IPS-18a (cell line): ENCODE measurements around the gene AGBL4.

Experiments
- H3K27ac ChIP-seq: one replicate; pipeline ENCODE4 v1.5.1; 2013; ENCODE audit warnings: low read length
- H3K27me3 ChIP-seq: one replicate; pipeline ENCODE4 v1.6.1; 2013; ENCODE audit warnings: mild to moderate bottlenecking, low read length; ENCODE audit not compliant: control insufficient read depth, insufficient read depth
- H3K36me3 ChIP-seq: one replicate; pipeline ENCODE4 v1.6.1; 2013; ENCODE audit warnings: low read depth, low read length; ENCODE audit not compliant: control insufficient read depth
- H3K4me1 ChIP-seq: one replicate; pipeline ENCODE4 v1.6.1; 2013; ENCODE audit warnings: low read depth, low read length; ENCODE audit not compliant: control insufficient read depth
- H3K4me3 ChIP-seq: one replicate; pipeline ENCODE4 v1.5.1; 2013; ENCODE audit warnings: low read length
- H3K9ac ChIP-seq: one replicate; pipeline ENCODE4 v1.6.1; 2013; ENCODE audit warnings: mild to moderate bottlenecking, low read length, moderate library complexity
- H3K9me3 ChIP-seq: one replicate; pipeline ENCODE4 v1.6.1; 2013; ENCODE audit warnings: low read depth, low read length; ENCODE audit not compliant: control insufficient read depth

AGBL4 gene

GRCh38 chr1:49086327-49086726, 937.4 kb downstream of the AGBL4 start:
- no peak overlapping the region for H3K27ac ChIP-seq
- H3K9ac ChIP-seq, result no peak overlapping the region
- H3K9me3 ChIP-seq, result peaks cover 69% of the 10 kb centered on the region
- no peaks in the 10 kb centered on the region for H3K27me3 ChIP-seq
- H3K4me1 ChIP-seq, result no peaks in the 10 kb centered on the region
- no peaks in the 10 kb centered on the region for H3K36me3 ChIP-seq
- no peak overlapping the region for H3K4me3 ChIP-seq

- Histone ChIP-seq H3K36me3 (no peaks in the 10 kb centered on the region), H3K27ac (no peak overlapping the region), H3K9me3 (peaks cover 73% of the 10 kb centered on the region), H3K27me3 (no peaks in the 10 kb centered on the region), H3K9ac (no peak overlapping the region), H3K4me3 (no peak overlapping the region), H3K4me1 (no peaks in the 10 kb centered on the region)
Observed at GRCh38 chr1:49085079-49085478, 938.7 kb downstream of the AGBL4 start.

GRCh38 chr1:49060766-49061165, 963.0 kb downstream of the AGBL4 start:
- Histone ChIP-seq H3K4me3 (no peak overlapping the region), H3K27me3 (no peaks in the 10 kb centered on the region), H3K9ac (no peak overlapping the region), H3K36me3 (no peaks in the 10 kb centered on the region), H3K27ac (no peak overlapping the region), H3K9me3 (peaks cover 81% of the 10 kb centered on the region), H3K4me1 (no peaks in the 10 kb centered on the region)

DNA sequence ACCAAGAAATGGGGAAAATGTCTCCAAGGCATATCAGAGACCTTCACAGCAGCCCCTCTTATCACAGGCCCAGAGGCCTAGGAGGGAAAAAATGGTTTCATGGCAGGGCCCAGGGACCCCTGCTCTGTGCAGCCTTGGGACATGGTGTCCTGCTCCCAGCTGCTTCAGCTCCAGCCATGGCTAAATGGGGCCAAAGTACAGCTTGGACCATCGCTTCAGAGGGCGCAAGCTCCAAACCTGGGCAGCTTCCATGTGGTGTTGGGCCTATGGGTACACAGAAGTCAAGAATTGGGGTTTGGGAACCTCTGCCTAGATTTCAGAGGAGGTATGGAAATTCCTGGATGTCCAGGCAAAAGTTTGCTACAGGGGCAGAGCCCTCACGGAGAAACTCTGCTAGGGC, 964.7 kb downstream of the AGBL4 start:
- Histone ChIP-seq H3K27me3 (no peaks in the 10 kb centered on the region), H3K9ac (no peak overlapping the region), H3K9me3 (peaks cover 75% of the 10 kb centered on the region), H3K36me3 (no peaks in the 10 kb centered on the region), H3K27ac (no peak overlapping the region), H3K4me3 (no peak overlapping the region), H3K4me1 (no peaks in the 10 kb centered on the region)

- no peak overlapping the region for H3K27ac ChIP-seq
- H3K4me3 ChIP-seq, result no peak overlapping the region
- H3K36me3 ChIP-seq, result no peaks in the 10 kb centered on the region
- peaks cover 58% of the 10 kb centered on the region for H3K9me3 ChIP-seq
- H3K27me3 ChIP-seq, result no peaks in the 10 kb centered on the region
- no peaks in the 10 kb centered on the region for H3K4me1 ChIP-seq
- no peak overlapping the region for H3K9ac ChIP-seq
Observed at GRCh38 chr1:49052102-49052501, 971.7 kb downstream of the AGBL4 start.

DNA sequence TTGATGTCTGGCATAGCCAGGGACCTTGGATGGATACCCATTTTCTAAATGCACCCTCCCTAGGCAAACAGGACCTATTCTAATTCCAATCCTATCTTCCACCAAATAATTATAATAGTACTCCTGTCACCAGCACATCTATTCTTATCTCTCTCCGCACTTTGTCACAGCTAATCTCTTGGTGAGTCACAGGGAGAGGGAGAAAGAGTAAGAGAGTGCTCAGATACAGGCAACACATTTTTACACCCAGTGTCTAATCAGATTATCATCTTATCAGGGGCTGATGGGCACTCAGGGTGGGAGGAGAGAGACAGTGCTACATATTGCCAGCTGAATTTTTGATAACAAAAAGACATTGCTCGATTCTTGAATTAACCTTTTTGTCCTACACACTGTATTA, 972.1 kb downstream of the AGBL4 start:
- H3K27ac ChIP-seq, result no peak overlapping the region
- H3K27me3 ChIP-seq, result no peaks in the 10 kb centered on the region
- H3K9ac ChIP-seq, result no peak overlapping the region
- H3K36me3 ChIP-seq, result no peaks in the 10 kb centered on the region
- H3K4me3 ChIP-seq, result no peak overlapping the region
- H3K4me1 ChIP-seq, result no peaks in the 10 kb centered on the region
- H3K9me3 ChIP-seq, result peaks cover 56% of the 10 kb centered on the region

- H3K4me1 ChIP-seq, result no peaks in the 10 kb centered on the region
- H3K4me3 ChIP-seq, result no peak overlapping the region
- H3K36me3 ChIP-seq, result no peaks in the 10 kb centered on the region
- H3K27me3 ChIP-seq, result no peaks in the 10 kb centered on the region
- no peak overlapping the region for H3K27ac ChIP-seq
- H3K9me3 ChIP-seq, result peaks cover 56% of the 10 kb centered on the region
- H3K9ac ChIP-seq, result no peak overlapping the region
Observed at GRCh38 chr1:49050041-49050440, 973.7 kb downstream of the AGBL4 start.

GRCh38 chr1:49048188-49048587, 975.6 kb downstream of the AGBL4 start:
- Histone ChIP-seq H3K9me3 (peaks cover 58% of the 10 kb centered on the region), H3K36me3 (no peaks in the 10 kb centered on the region), H3K27me3 (no peaks in the 10 kb centered on the region)

GRCh38 chr1:49046305-49046704, 977.4 kb downstream of the AGBL4 start:
- Histone ChIP-seq H3K27me3 (no peaks in the 10 kb centered on the region), H3K27ac (no peak overlapping the region), H3K9me3 (peaks cover 57% of the 10 kb centered on the region), H3K4me3 (no peak overlapping the region), H3K36me3 (no peaks in the 10 kb centered on the region), H3K9ac (no peak overlapping the region), H3K4me1 (no peaks in the 10 kb centered on the region)

More at GRCh38 chr1:49048188-49048587, 975.6 kb downstream of the AGBL4 start:
- Histone ChIP-seq H3K4me3 (no peak overlapping the region), H3K9ac (no peak overlapping the region), H3K27ac (no peak overlapping the region), H3K4me1 (no peaks in the 10 kb centered on the region)

- Histone ChIP-seq H3K4me1 (no peaks in the 10 kb centered on the region), H3K27me3 (no peaks in the 10 kb centered on the region), H3K9me3 (peaks cover 64% of the 10 kb centered on the region), H3K36me3 (no peaks in the 10 kb centered on the region), H3K9ac (no peak overlapping the region), H3K4me3 (no peak overlapping the region), H3K27ac (no peak overlapping the region)
Observed at GRCh38 chr1:49045371-49045770, 978.4 kb downstream of the AGBL4 start.

DNA sequence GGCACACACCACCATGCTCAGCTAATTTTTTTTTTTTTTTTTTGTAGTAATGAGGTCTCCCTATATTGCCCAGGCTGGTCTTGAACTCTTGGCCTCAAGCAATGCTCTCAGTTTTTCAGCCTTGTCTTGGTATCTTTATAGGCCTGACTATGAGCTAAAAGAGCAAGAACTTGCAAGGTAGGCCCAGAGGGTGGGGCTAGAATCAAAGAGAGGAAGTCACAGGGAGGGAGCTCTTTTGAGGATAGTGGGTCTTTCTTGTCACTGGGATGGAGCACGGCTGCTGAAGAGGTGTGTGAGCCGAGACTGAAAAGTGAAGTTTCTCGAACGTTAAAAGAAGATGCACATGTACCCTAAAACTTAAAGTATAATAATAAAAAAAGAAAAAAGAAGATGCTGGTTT, 987.1 kb downstream of the AGBL4 start:
- Histone ChIP-seq H3K9ac (no peak overlapping the region), H3K36me3 (no peaks in the 10 kb centered on the region), H3K4me1 (no peaks in the 10 kb centered on the region), H3K27ac (no peak overlapping the region), H3K9me3 (peaks cover 49% of the 10 kb centered on the region), H3K4me3 (no peak overlapping the region), H3K27me3 (no peaks in the 10 kb centered on the region)

GRCh38 chr1:49028396-49028795, 995.4 kb downstream of the AGBL4 start:
- no peaks in the 10 kb centered on the region for H3K36me3 ChIP-seq
- H3K4me3 ChIP-seq, result no peak overlapping the region
- peaks cover 57% of the 10 kb centered on the region for H3K9me3 ChIP-seq
- no peak overlapping the region for H3K9ac ChIP-seq
- no peaks in the 10 kb centered on the region for H3K27me3 ChIP-seq
- no peaks in the 10 kb centered on the region for H3K4me1 ChIP-seq
- H3K27ac ChIP-seq, result no peak overlapping the region
